ENCODE measurements around the gene SCAF4.
"Not testable (repeated sequence)": the region's sequence is repeated elsewhere in the genome, so short reads cannot be mapped to it uniquely, and the experiment has no call there.

SCAF4 gene

DNA sequence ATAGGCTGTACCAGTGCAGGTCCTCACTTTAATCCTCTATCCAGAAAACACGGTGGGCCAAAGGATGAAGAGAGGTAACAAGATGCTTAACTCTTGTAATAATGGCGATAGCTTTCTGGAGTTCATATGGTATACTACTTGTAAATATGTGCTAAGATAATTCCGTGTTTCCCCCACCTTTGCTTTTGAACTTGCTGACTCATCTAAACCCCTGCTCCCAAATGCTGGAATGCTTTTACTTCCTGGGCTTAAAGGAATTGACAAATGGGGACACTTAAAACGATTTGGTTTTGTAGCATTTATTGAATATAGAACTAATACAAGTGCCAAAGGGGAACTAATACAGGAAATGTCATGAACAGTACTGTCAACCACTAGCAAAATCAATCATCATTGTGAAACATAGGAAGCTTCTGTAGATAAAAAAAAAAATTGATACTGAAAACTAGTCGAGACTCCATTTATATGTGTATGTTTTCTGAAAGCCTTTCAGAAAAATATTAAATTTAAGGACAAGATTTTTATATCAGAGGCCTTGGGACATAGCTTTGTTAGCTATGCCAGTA is 65.4 kb downstream of the SCAF4 start:
- Mint-ChIP-seq H3K36me3 (ENCODE audit: low read depth) (peaks cover 63% of the 10 kb centered on the region), H3K4me1 (ENCODE audit: low read depth) (peaks cover 43% of the 10 kb centered on the region)

DNA sequence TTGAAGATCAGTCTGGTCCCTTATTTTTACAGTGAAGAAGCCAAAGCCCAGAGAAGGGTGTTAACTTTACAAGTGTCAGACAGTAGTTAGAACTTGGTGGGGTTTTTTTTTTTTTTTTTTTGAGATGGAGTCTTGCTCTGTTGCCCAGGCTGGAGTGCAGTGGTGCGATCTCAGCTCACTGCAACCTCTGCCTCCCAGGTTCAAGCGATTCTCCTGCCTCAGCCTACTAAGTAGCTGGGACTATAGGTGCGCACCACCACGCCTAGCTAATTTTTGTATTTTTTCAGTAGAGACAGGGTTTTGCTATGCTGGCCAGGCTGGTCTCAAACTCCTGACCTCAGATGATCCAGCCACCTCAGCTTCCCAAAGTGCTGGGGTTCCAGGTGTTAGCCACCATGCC is 66.0 kb downstream of the SCAF4 start:
- H3K27ac Mint-ChIP-seq; DNase-seq (ENCODE audit: low spot score); H3K9me3 Mint-ChIP-seq; H3K27me3 Mint-ChIP-seq (ENCODE audit: low read depth): not testable (repeated sequence)
- peaks cover 63% of the 10 kb centered on the region for H3K36me3 Mint-ChIP-seq (ENCODE audit: low read depth)
- peaks cover 48% of the 10 kb centered on the region for H3K4me1 Mint-ChIP-seq (ENCODE audit: low read depth)
- H3K4me3 Mint-ChIP-seq: peak overlapping the region; percentile 60

More for the DNA sequence above, 65.4 kb downstream of the SCAF4 start:
- Mint-ChIP-seq H3K4me3 (peak overlapping the region; percentile 18), H3K27me3 (ENCODE audit: low read depth) (no peaks in the 10 kb centered on the region), H3K27ac (peak overlapping the region; percentile 26), H3K9me3 (no peaks in the 10 kb centered on the region)
- no peak for DNase-seq (ENCODE audit: low spot score)

DNA sequence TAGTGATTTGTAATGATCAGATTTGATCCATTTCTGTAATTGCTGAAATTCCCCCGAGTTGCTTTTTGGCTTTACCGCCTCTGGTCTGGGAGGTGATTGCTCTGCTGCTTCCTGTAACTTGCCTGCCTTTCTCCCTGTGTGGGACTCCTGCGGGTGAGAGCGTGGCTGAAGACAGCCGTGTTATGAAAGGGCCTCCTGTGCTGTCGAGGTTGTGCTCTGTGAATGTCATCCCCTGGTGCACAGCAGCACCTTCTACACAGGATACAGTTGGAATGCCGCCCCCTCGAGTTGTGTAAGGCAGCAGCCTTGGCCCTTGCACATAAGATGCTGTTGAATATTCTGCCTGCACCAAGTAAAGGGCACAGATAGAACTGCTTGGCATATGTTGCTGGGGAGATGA is 66.5 kb downstream of the SCAF4 start:
- Mint-ChIP-seq H3K4me3 (peak overlapping the region; percentile 60), H3K9me3 (no peaks in the 10 kb centered on the region), H3K4me1 (ENCODE audit: low read depth) (peaks cover 51% of the 10 kb centered on the region), H3K27ac (peak overlapping the region; percentile 75), H3K36me3 (ENCODE audit: low read depth) (peaks cover 63% of the 10 kb centered on the region), H3K27me3 (ENCODE audit: low read depth) (no peaks in the 10 kb centered on the region)
- peak; percentile 28 for DNase-seq (ENCODE audit: low spot score)

DNA sequence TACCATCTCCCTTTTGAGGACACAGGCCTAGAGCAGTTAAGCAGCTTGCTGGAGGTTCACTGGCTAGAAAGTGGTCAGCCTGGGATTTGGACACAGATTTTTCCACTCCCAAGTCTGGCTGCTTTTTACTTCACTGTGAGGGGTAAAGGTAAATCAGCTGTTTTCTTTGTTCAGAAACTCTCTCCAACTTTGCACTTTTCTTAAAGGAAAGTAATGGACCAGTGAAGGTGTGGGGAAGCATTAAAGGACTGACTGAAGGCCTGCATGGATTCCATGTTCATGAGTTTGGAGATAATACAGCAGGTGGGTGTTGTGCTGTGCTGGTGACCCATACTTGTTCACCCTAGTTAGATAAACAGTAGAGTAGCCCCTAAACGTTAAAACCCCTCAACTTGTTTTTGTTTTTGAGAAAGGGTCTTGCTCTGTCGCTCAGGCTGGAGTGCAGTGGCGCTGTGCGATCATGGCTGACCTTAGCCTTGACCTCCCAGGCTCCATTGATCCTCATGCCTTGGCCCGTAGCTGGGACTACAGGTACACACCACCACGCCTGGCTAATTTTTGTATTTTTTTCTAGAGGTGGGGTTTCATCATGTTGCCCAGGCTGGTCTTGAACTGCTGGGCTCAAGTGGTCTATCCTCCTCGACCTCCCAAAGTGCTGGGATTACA is 68.2 kb downstream of the SCAF4 start:
- Mint-ChIP-seq H3K27ac (no peak overlapping the region), H3K27me3 (ENCODE audit: low read depth) (no peaks in the 10 kb centered on the region), H3K9me3 (peaks cover 3% of the 10 kb centered on the region), H3K4me1 (ENCODE audit: low read depth) (peaks cover 58% of the 10 kb centered on the region), H3K4me3 (no peak overlapping the region), H3K36me3 (ENCODE audit: low read depth) (peaks cover 59% of the 10 kb centered on the region)
- no peak for DNase-seq (ENCODE audit: low spot score)

DNA sequence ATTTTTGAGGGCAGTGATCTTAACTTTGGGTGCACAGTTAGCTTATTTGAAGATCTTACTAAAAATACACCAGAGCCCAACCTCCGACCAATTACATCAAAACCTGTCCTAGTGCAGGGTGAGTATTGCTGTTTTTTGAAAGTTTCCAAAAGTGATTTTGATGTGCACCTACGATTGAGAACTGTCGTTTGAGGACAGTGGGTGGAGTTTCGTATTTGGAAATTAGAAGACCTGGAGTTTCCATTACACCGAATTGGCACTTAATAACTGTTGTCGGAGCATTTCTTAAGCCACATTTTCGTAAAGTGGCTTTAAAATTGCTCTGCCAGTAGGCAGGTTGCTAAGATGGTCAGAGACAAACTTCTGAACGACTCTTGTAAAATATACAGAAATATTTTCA is 71.3 kb downstream of the SCAF4 start:
- peaks cover 53% of the 10 kb centered on the region for H3K4me1 Mint-ChIP-seq (ENCODE audit: low read depth)
- peak overlapping the region; percentile 88 for H3K27ac Mint-ChIP-seq
- peak overlapping the region; percentile 91 for H3K4me3 Mint-ChIP-seq
- H3K36me3 Mint-ChIP-seq (ENCODE audit: low read depth): peaks cover 36% of the 10 kb centered on the region
- DNase-seq (ENCODE audit: low spot score): no peak
- no peaks in the 10 kb centered on the region for H3K27me3 Mint-ChIP-seq (ENCODE audit: low read depth)
- H3K9me3 Mint-ChIP-seq: peaks cover 3% of the 10 kb centered on the region

DNA sequence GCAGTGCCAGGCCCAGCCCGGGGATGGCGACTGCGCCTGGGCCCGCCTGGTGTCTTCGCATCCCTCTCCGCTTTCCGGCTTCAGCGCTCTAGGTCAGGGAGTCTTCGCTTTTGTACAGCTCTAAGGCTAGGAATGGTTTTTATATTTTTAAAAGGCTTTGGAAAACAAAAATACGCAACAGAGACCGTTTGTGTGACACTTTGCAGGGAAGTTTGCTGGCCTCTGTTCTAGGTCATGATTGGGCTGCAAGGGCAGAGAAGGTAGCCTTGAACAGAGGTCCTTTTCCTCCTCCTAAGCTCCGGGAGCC is 71.7 kb downstream of the SCAF4 start:
- Mint-ChIP-seq H3K4me1 (ENCODE audit: low read depth) (peaks cover 51% of the 10 kb centered on the region), H3K36me3 (ENCODE audit: low read depth) (peaks cover 32% of the 10 kb centered on the region), H3K4me3 (peak overlapping the region; percentile 91)

DNA sequence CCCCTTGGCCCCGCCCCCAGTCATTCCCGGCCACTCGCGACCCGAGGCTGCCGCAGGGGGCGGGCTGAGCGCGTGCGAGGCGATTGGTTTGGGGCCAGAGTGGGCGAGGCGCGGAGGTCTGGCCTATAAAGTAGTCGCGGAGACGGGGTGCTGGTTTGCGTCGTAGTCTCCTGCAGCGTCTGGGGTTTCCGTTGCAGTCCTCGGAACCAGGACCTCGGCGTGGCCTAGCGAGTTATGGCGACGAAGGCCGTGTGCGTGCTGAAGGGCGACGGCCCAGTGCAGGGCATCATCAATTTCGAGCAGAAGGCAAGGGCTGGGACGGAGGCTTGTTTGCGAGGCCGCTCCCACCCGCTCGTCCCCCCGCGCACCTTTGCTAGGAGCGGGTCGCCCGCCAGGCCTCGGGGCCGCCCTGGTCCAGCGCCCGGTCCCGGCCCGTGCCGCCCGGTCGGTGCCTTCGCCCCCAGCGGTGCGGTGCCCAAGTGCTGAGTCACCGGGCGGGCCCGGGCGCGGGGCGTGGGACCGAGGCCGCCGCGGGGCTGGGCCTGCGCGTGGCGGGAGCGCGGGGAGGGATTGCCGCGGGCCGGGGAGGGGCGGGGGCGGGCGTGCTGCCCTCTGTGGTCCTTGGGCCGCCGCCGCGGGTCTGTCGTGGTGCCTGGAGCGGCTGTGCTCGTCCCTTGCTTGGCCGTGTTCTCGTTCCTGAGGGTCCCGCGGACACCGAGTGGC is 72.2 kb downstream of the SCAF4 start, which contains the start of gene SOD1:
Gene SOD1, plus strand, starts transcription at position 158 of the 723 bp plus-strand sequence. Its CDS starts 77 bp downstream, at position 235.
- Mint-ChIP-seq H3K36me3 (ENCODE audit: low read depth) (peaks cover 29% of the 10 kb centered on the region), H3K9me3 (peaks cover 3% of the 10 kb centered on the region), H3K4me3 (peak within 1 kb of the TSS; percentile 99), H3K4me1 (ENCODE audit: low read depth) (peaks cover 53% of the 10 kb centered on the region), H3K27me3 (ENCODE audit: low read depth) (no peaks in the 10 kb centered on the region), H3K27ac (peak within 1 kb of the TSS; percentile 99)
- DNase-seq (ENCODE audit: low spot score): peak; percentile 96

More for the DNA sequence above, 71.7 kb downstream of the SCAF4 start:
- H3K27ac Mint-ChIP-seq: peak overlapping the region; percentile 88
- DNase-seq (ENCODE audit: low spot score): no peak
- H3K27me3 Mint-ChIP-seq (ENCODE audit: low read depth): no peaks in the 10 kb centered on the region
- peaks cover 3% of the 10 kb centered on the region for H3K9me3 Mint-ChIP-seq

DNA sequence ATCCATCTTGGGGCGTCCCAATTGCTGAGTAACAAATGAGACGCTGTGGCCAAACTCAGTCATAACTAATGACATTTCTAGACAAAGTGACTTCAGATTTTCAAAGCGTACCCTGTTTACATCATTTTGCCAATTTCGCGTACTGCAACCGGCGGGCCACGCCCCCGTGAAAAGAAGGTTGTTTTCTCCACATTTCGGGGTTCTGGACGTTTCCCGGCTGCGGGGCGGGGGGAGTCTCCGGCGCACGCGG is 72.7 kb downstream of the SCAF4 start:
- no peak for DNase-seq (ENCODE audit: low spot score)
- Mint-ChIP-seq H3K36me3 (ENCODE audit: low read depth) (peaks cover 25% of the 10 kb centered on the region), H3K4me1 (ENCODE audit: low read depth) (peaks cover 51% of the 10 kb centered on the region), H3K4me3 (peak overlapping the region; percentile 99), H3K9me3 (peaks cover 3% of the 10 kb centered on the region), H3K27me3 (ENCODE audit: low read depth) (no peaks in the 10 kb centered on the region), H3K27ac (peak overlapping the region; percentile 99)

DNA sequence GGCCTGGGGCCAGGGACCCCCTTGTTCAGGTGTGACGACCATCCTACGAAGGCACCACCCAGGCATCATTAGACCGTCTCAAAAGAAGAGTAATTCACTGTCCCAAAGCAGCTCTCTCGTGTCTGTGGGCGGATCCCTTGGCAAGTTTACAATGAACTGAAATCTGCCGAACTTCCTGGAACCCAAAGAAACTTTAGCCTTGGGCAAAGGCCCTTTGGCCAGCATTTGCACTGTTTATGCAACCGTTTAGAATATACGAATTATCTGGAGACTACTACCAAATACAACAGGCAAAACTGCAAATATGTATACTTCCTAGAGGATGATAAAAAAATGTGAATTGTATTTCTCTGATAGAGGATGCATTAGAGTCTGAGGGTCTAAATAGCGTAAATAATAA is 73.9 kb downstream of the SCAF4 start:
- Mint-ChIP-seq H3K4me3 (no peak overlapping the region), H3K36me3 (ENCODE audit: low read depth) (peaks cover 22% of the 10 kb centered on the region)
- no peak for DNase-seq (ENCODE audit: low spot score)

DNA sequence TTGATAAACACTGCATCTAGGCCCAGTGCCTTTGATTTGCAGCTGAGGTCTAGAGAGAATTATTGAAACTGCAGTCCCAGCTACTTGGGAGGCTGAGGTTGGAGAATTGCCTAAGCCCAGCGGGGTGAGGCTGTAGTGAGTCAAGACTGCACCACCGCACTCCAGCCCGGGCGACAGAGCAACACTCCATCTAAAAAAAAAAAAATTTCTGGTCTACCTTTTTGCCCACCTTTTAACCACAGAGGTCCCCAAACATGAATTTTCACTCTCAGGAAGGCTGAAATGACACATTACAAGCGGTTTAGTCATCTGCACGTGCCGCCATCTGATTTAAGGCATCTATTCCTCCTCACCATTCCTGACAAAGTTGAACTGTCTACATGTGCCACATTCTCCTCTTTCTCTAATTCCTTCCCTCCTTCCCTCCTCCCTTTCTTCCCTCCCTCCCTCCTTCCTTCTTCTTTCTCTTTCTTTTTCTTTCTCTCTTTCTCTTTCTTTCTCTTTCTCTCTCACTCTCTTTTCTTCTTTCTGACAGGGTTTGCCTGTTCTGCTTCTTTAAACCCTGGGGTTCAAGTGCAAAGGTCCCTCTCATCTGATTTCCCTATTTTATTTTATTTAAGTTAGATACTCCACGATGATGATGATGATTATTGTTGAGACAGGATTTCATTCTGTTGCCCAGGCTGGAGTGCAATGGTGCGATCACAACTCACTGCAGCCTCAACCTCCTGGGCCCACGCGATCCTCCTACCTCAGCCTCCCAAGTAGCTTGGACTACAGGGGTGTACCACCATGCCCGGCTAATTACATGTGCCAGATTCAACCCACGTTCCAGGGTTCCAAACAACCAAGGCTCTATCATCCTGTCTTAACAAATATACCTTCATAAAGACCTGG is 75.5 kb downstream of the SCAF4 start:
- peaks cover 35% of the 10 kb centered on the region for H3K4me1 Mint-ChIP-seq (ENCODE audit: low read depth)
- H3K27ac Mint-ChIP-seq: no peak overlapping the region
- peaks cover 2% of the 10 kb centered on the region for H3K27me3 Mint-ChIP-seq (ENCODE audit: low read depth)
- peaks cover 3% of the 10 kb centered on the region for H3K9me3 Mint-ChIP-seq
- peak; percentile 32 for DNase-seq (ENCODE audit: low spot score)
- peak overlapping the region; percentile 49 for H3K4me3 Mint-ChIP-seq
- peaks cover 12% of the 10 kb centered on the region for H3K36me3 Mint-ChIP-seq (ENCODE audit: low read depth)

More for the DNA sequence above, 73.9 kb downstream of the SCAF4 start:
- Mint-ChIP-seq H3K27ac (no peak overlapping the region), H3K9me3 (peaks cover 3% of the 10 kb centered on the region), H3K4me1 (ENCODE audit: low read depth) (peaks cover 46% of the 10 kb centered on the region), H3K27me3 (ENCODE audit: low read depth) (no peaks in the 10 kb centered on the region)

DNA sequence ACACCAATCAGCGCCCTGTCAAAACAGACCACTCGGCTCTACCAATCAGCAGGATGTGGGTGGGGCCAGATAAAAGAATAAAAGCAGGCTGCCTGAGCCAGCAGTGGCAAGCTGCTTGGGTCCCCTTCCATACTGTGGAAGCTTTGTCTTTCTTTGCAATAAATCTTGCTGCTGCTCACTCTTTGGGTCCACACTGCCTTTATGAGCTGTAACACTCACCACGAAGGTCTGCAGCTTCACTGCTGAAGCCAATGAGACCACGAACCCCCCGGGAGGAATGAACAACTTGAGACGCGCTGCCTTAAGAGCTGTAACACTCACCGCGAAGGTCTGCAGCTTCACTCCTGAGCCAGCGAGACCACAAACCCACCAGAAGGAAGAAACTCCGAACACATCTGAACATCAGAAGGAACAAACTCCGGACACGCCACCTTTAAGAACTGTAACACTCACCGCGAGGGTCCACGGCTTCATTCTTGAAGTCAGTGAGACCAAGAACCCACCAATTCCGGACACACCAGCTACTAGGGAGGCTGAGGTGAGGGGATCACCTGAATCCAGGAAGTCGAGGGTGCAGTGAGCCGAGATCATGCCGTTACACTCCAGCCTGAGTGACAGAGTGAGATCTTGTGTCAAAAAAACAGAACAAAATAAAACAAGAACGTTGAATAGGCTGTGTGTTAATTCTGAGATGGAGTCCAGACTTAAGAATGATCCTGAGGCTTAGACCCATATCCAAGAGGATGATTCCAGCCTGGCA is 76.9 kb downstream of the SCAF4 start:
- not testable (repeated sequence) for H3K36me3 Mint-ChIP-seq (ENCODE audit: low read depth); H3K27me3 Mint-ChIP-seq (ENCODE audit: low read depth); DNase-seq (ENCODE audit: low spot score); H3K9me3 Mint-ChIP-seq
- Mint-ChIP-seq H3K4me3 (peak overlapping the region; percentile 54), H3K4me1 (ENCODE audit: low read depth) (peaks cover 27% of the 10 kb centered on the region), H3K27ac (peak overlapping the region; percentile 53)

DNA sequence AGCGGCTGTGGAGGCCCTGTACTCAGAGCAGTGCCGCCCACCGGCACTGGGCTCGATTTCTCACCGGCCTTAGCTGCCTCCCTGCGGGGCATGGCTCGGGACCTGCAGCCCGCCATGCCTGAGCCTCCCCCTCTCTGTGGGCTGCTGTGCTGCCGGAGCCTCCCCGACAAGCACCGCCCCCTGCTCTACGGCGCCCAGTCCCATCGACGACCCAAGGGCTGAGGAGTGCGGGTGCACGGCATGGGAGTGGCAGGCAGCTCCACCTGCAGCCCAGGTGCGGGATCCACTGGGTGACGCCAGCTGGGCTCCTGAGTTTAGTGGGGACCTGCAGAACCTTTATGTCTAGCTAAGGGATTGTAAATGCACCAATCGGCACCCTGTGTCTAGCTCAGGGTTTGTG is 77.6 kb downstream of the SCAF4 start:
- peaks cover 7% of the 10 kb centered on the region for H3K27me3 Mint-ChIP-seq (ENCODE audit: low read depth)
- H3K4me3 Mint-ChIP-seq: no peak overlapping the region
- DNase-seq (ENCODE audit: low spot score): no peak
- peaks cover 8% of the 10 kb centered on the region for H3K9me3 Mint-ChIP-seq
- peaks cover 25% of the 10 kb centered on the region for H3K4me1 Mint-ChIP-seq (ENCODE audit: low read depth)
- no peak overlapping the region for H3K27ac Mint-ChIP-seq
- H3K36me3 Mint-ChIP-seq (ENCODE audit: low read depth): peaks cover 2% of the 10 kb centered on the region

DNA sequence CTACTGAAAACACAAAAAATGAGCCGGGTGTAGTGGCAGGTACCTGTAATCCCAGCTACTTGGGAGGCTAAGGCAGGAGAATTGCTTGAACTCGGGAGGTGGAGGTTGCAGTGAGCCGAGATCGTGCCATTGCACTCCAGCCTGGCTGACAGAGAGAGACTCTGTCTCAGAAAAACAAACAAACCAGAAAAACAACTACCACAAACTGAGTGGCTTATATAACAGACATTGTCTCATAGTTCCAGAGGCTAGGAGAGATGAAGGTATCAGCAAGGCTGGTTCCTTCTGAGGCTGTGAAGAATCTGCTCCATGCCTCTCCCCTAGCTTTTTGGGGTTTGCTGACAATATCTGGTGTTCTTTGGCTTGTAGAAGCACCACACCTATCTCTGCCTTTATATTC is 80.4 kb downstream of the SCAF4 start:
- DNase-seq (ENCODE audit: low spot score); H3K27ac Mint-ChIP-seq; H3K36me3 Mint-ChIP-seq (ENCODE audit: low read depth); H3K4me3 Mint-ChIP-seq; H3K9me3 Mint-ChIP-seq: not testable (repeated sequence)
- H3K27me3 Mint-ChIP-seq (ENCODE audit: low read depth): peaks cover 10% of the 10 kb centered on the region
- H3K4me1 Mint-ChIP-seq (ENCODE audit: low read depth): peaks cover 15% of the 10 kb centered on the region

Measured in T-helper 2 cell treated with Interferon-gamma antibody and Interleukin-4, amounts not matched to agents 5 μg/mL and 100 μg/mL, for 36 hours (primary cell).